Smooth muscle cell (in vitro differentiated cells): ENCODE data around the gene NFE2L1. TPM values are rescaled to one million over a fixed set of nuclear protein-coding genes. Genes with fewer than 3 reads are reported as not detected.
"Not testable (repeated sequence)": the region's sequence is repeated elsewhere in the genome, so short reads cannot be mapped to it uniquely, and the experiment has no call there.

Experiments
- DNase-seq: peaks from one replicate; lab custom pipeline; 2025; ENCODE audit not compliant: unreplicated experiment; lab: John Stamatoyannopoulos, UW
- H2AFZ ChIP-seq: fragments of 200-600 bp; sonication (generic); 2 replicates; pipeline ENCODE4 v1.6.0; 2016; ENCODE audit warnings: antibody characterized with exemption, low read depth, mild to moderate bottlenecking
- H3F3A ChIP-seq: fragments of 200-600 bp; sonication (generic); 2 replicates; pipeline ENCODE4 v1.6.0; 2017; ENCODE audit warnings: antibody characterized with exemption, low read depth
- H3K27ac ChIP-seq: fragments of 200-600 bp; sonication (generic); 2 replicates; pipeline ENCODE4 v1.5.1; 2016; ENCODE audit warnings: low read depth, mild to moderate bottlenecking
- H3K27me3 ChIP-seq: fragments of 200-600 bp; sonication (generic); 2 replicates; pipeline ENCODE4 v1.6.1; 2016; ENCODE audit warnings: low read depth, mild to moderate bottlenecking
- H3K36me3 ChIP-seq: fragments of 200-600 bp; sonication (generic); 2 replicates; pipeline ENCODE4 v1.5.1; 2016; ENCODE audit warnings: low read depth
- H3K4me1 ChIP-seq: fragments of 200-600 bp; sonication (generic); 2 replicates; pipeline ENCODE4 v1.5.1; 2016; ENCODE audit warnings: low read depth
- H3K4me2 ChIP-seq: fragments of 200-600 bp; sonication (generic); 2 replicates; pipeline ENCODE4 v1.6.0; 2016; ENCODE audit warnings: mild to moderate bottlenecking
- H3K4me3 ChIP-seq: fragments of 200-600 bp; sonication (generic); 2 replicates; pipeline ENCODE4 v1.5.1; 2016; ENCODE audit warnings: mild to moderate bottlenecking
- H3K79me2 ChIP-seq: fragments of 200-600 bp; sonication (generic); 2 replicates; pipeline ENCODE4 v1.6.0; 2016; ENCODE audit warnings: low read depth, mild to moderate bottlenecking
- H3K9ac ChIP-seq: fragments of 200-600 bp; sonication (generic); 2 replicates; pipeline ENCODE4 v1.6.0; 2016; ENCODE audit warnings: low read depth
- H3K9me3 ChIP-seq: fragments of 200-600 bp; sonication (generic); replicated peaks from 2 replicates; pipeline ENCODE4 v1.5.1; 2016; ENCODE audit warnings: low read depth
- H4K20me1 ChIP-seq: fragments of 200-600 bp; sonication (generic); 2 replicates; pipeline ENCODE4 v1.6.0; 2016; ENCODE audit warnings: low read depth
- WGBS: methylation state at CpG from one replicate; pipeline ENCODE4 v1.1.7; 2016; ENCODE audit warnings: low lambda C conversion rate; 5-methylcytosine and 5-hydroxymethylcytosine counted together
- polyA plus RNA-seq: library from polyadenylated mRNA; unstranded; fragments of >200 nt; fragmentation: Nextera tagmentation; extraction: Ambion mirVana; gene quantifications from 2 replicates; pipeline ENCODE4 v1.2.1, GENCODE V29; 2016
- total RNA-seq: library from RNA; depleted of rRNA; stranded (reverse); fragments of >200 nt; gene quantifications from 2 replicates; pipeline ENCODE4 v1.2.3, GENCODE V29; 2014
- TF ChIP-seq, protein P1 (sequence below): fragments of 200-600 bp; sonication (generic); IDR thresholded peaks from 2 replicates; pipeline ENCODE4 v1.5.1; 2017; ENCODE audit warnings: borderline replicate concordance, mild to moderate bottlenecking, antibody characterized with exemption; ENCODE audit not compliant: insufficient read depth, poor library complexity, severe bottlenecking

Gene NFE2L1, protein sequence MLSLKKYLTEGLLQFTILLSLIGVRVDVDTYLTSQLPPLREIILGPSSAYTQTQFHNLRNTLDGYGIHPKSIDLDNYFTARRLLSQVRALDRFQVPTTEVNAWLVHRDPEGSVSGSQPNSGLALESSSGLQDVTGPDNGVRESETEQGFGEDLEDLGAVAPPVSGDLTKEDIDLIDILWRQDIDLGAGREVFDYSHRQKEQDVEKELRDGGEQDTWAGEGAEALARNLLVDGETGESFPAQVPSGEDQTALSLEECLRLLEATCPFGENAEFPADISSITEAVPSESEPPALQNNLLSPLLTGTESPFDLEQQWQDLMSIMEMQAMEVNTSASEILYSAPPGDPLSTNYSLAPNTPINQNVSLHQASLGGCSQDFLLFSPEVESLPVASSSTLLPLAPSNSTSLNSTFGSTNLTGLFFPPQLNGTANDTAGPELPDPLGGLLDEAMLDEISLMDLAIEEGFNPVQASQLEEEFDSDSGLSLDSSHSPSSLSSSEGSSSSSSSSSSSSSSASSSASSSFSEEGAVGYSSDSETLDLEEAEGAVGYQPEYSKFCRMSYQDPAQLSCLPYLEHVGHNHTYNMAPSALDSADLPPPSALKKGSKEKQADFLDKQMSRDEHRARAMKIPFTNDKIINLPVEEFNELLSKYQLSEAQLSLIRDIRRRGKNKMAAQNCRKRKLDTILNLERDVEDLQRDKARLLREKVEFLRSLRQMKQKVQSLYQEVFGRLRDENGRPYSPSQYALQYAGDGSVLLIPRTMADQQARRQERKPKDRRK
- total RNA-seq (101 and 103 TPM in 2 replicates), polyA plus RNA-seq (61.0 and 67.6 TPM in 2 replicates)

DNA sequence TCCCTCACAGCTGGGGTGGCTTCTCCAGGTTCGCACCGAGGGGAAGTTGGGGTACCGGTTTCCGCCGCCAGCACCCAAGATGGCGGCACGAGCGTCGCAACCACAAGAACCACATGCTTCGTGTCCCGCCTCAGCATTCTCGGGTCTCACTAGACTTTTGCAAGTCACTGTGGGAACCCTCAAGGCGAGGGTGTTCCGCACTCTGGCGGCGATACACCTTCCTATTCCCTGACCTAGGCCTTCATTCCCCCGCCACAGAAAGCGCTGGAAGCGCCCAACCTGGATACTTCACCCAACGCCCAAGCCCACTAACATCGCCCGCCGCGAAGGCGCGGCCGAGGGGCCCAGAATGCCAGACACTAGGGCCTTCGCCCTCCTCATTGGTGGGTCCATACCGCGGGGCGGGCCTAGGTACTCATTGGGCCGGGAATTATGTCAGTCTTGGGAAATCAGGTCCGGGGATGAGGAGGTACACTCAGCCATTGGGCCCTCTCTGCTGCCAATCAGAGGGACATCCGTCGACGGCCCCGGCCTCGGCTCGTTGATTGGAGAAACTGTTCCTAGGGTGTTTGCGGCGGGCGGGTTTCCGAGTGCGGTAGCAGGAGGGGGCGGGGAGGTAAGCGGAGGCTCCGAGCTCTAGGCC lies at the start of gene NFE2L1:
Gene NFE2L1 (plus strand): TSS at position 619 of the 643 bp plus-strand sequence. CDS start 2,760 bp downstream, outside the sequence.
- H2AFZ ChIP-seq = peak within 1 kb of the TSS; percentile 56
- peak within 1 kb of the TSS; percentile 94 for H3K27ac ChIP-seq
- peaks cover 50% of the 10 kb centered on the region for H3F3A ChIP-seq
- peak within 1 kb of the TSS; percentile 95 for H3K4me2 ChIP-seq
- TF ChIP-seq, protein P1, sequence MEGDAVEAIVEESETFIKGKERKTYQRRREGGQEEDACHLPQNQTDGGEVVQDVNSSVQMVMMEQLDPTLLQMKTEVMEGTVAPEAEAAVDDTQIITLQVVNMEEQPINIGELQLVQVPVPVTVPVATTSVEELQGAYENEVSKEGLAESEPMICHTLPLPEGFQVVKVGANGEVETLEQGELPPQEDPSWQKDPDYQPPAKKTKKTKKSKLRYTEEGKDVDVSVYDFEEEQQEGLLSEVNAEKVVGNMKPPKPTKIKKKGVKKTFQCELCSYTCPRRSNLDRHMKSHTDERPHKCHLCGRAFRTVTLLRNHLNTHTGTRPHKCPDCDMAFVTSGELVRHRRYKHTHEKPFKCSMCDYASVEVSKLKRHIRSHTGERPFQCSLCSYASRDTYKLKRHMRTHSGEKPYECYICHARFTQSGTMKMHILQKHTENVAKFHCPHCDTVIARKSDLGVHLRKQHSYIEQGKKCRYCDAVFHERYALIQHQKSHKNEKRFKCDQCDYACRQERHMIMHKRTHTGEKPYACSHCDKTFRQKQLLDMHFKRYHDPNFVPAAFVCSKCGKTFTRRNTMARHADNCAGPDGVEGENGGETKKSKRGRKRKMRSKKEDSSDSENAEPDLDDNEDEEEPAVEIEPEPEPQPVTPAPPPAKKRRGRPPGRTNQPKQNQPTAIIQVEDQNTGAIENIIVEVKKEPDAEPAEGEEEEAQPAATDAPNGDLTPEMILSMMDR = no peak
- H3K9ac ChIP-seq = peak within 1 kb of the TSS; percentile 92
- H3K27me3 ChIP-seq = no peaks in the 10 kb centered on the region
- under 1% methylated on average over 41 of the region's 47 CpGs for WGBS
- peak; percentile 95 for DNase-seq
- peak within 1 kb of the TSS; percentile 78 for H3K4me3 ChIP-seq
- peaks cover 24% of the 10 kb centered on the region for H4K20me1 ChIP-seq
- no peaks in the 10 kb centered on the region for H3K36me3 ChIP-seq
- H3K79me2 ChIP-seq = peaks cover 51% of the 10 kb centered on the region
- H3K4me1 ChIP-seq = peaks cover 37% of the 10 kb centered on the region
- no peaks in the 10 kb centered on the region for H3K9me3 ChIP-seq

DNA sequence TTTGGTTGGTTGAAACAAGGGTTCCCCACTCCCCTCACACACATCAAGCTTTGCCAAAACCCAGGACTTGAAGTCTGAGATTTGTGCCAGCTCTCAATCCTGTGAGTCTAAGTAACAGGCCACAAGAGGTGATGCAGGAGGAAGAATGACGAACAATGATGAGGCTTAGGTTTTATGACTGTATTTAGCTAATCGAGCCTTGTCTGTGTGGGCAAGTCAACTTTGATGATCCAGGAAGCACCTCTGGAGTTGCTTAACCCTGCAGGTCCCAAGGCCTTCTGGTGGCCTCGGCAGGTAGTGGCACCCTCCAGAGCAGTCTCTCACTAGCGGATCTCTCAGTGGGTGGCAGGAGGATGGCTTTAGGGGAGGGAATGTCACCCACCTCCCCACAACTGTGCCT lies 48.6 kb upstream of the NFE2L1 start:
- Histone ChIP-seq H3K27ac (peak overlapping the region; percentile 36), H3F3A (peaks cover 31% of the 10 kb centered on the region), H2AFZ (peak overlapping the region; percentile 69), H3K36me3 (no peaks in the 10 kb centered on the region), H3K9me3 (no peaks in the 10 kb centered on the region), H3K4me1 (peaks cover 64% of the 10 kb centered on the region), H4K20me1 (no peaks in the 10 kb centered on the region), H3K4me2 (no peak overlapping the region), H3K27me3 (no peaks in the 10 kb centered on the region), H3K79me2 (no peaks in the 10 kb centered on the region), H3K9ac (no peak overlapping the region), H3K4me3 (no peak overlapping the region)
- no peak for DNase-seq
- TF ChIP-seq, protein P1 = no peak
- WGBS = 30% methylated on average over 4 of the region's 4 CpGs

DNA sequence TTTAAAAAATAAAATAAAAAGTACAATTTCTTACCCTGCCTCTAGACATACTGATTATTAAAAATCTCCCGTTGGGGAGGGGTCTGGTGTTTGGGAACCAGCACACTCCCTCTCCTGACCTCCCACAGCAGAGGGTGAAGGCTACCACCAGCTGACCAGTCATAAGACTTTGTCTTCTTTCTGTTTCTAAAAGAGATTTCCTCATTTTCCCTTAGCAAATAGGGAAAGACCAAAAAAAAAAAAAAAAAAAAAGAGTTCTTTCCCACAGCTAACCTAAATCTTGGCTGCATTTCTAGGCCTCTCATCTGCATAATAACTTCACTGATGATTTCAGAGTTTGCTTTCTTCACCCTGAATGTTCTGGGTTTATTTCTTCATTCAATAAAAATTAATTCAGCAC lies 47.0 kb upstream of the NFE2L1 start:
- Histone ChIP-seq H2AFZ (no peak overlapping the region), H3K4me3 (no peak overlapping the region), H3K4me1 (peaks cover 63% of the 10 kb centered on the region), H3K27me3 (no peaks in the 10 kb centered on the region), H3K79me2 (no peaks in the 10 kb centered on the region), H3K9ac (no peak overlapping the region), H4K20me1 (no peaks in the 10 kb centered on the region), H3K9me3 (no peaks in the 10 kb centered on the region), H3K36me3 (no peaks in the 10 kb centered on the region), H3K4me2 (peak overlapping the region; percentile 81), H3K27ac (peak overlapping the region; percentile 98), H3F3A (peaks cover 45% of the 10 kb centered on the region)
- TF ChIP-seq, protein P1 = no peak
- DNase-seq = no peak
- WGBS = 79% methylated on average over 1 of the region's 1 CpG

DNA sequence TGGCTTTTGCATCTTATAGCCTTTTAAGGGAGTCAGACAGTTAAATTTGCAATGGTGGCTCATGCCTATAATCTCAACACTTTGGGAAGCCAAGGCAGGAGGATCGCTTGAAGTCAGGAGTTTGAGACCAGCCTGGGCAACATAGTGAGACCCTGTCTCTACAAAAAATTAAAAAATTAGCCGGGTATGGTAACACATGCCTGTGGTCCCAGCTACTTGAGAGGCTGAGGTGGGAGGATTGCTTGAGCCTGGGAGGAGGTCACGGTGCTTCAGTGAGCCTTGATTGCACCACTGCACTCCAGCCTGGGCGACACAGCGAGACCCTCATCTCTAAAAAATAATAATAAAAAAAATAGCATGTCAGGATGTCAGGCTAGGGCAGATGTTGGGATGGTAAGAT lies 46.5 kb upstream of the NFE2L1 start:
- not testable (repeated sequence) for H3K27me3 ChIP-seq, H3K79me2 ChIP-seq, H2AFZ ChIP-seq, H3K9me3 ChIP-seq, H3K36me3 ChIP-seq, H4K20me1 ChIP-seq, DNase-seq, H3K4me3 ChIP-seq, H3K9ac ChIP-seq
- Histone ChIP-seq H3K4me1 (peaks cover 62% of the 10 kb centered on the region), H3K4me2 (peak overlapping the region; percentile 81), H3K27ac (peak overlapping the region; percentile 98), H3F3A (peaks cover 49% of the 10 kb centered on the region)
- 87% methylated on average over 5 of the region's 5 CpGs for WGBS
